Effector memory CD4-positive, alpha-beta T cell (primary cell): Measurements from ENCODE around the gene KLK2.

Experiments used
- DNase-seq, 3 donors: peaks; one replicate each; pipeline ENCODE4 v3.0.0-alpha.2; 2020
- H3K27ac ChIP-seq: 2 replicates; pipeline ENCODE4 v1.7.0; 2013; ENCODE audit warnings: mild to moderate bottlenecking, low read length, moderate library complexity; ENCODE audit not compliant: insufficient read depth, poor library complexity, severe bottlenecking
- H3K27me3 ChIP-seq: replicated peaks from 2 replicates; pipeline ENCODE4 v1.7.0; 2013; ENCODE audit warnings: mild to moderate bottlenecking, low read length; ENCODE audit not compliant: insufficient read depth, control insufficient read depth, poor library complexity, severe bottlenecking
- H3K36me3 ChIP-seq: 2 replicates; pipeline ENCODE4 v1.7.0; 2013; ENCODE audit warnings: mild to moderate bottlenecking, low read length, moderate library complexity; ENCODE audit not compliant: control insufficient read depth, insufficient read depth
- H3K4me1 ChIP-seq: 2 replicates; pipeline ENCODE4 v1.7.0; 2013; ENCODE audit warnings: low read length, mild to moderate bottlenecking; ENCODE audit not compliant: control insufficient read depth, insufficient read depth, poor library complexity, severe bottlenecking
- H3K4me3 ChIP-seq: 2 replicates; pipeline ENCODE4 v1.7.0; 2013; ENCODE audit warnings: low read length, low read depth, mild to moderate bottlenecking; ENCODE audit not compliant: insufficient read depth, poor library complexity, severe bottlenecking
- H3K9me3 ChIP-seq: 2 replicates; pipeline ENCODE4 v1.7.0; 2013; ENCODE audit warnings: mild to moderate bottlenecking, low read length, moderate library complexity; ENCODE audit not compliant: control insufficient read depth
- total RNA-seq, 3 donors: gene quantifications; one replicate each; lab custom pipeline; 2026; lab: John Stamatoyannopoulos, UW

The KLK2 gene
- total RNA-seq = 0 reads per million in 3 donors

- Histone ChIP-seq H3K4me3 (no peak within 1 kb of the TSS), H3K36me3 (no peaks in the 10 kb centered on the region), H3K27me3 (peaks cover 6% of the 10 kb centered on the region), H3K27ac (no peak within 1 kb of the TSS), H3K9me3 (no peaks in the 10 kb centered on the region), H3K4me1 (no peaks in the 10 kb centered on the region)
- DNase-seq = no peak
Measured at GRCh38 chr19:50873056-50873455, at the start of gene KLK2. TSS of gene KLK2 (plus strand) at chr19:50873439. CDS start at chr19:50873474, 35 bp downstream.

DNA sequence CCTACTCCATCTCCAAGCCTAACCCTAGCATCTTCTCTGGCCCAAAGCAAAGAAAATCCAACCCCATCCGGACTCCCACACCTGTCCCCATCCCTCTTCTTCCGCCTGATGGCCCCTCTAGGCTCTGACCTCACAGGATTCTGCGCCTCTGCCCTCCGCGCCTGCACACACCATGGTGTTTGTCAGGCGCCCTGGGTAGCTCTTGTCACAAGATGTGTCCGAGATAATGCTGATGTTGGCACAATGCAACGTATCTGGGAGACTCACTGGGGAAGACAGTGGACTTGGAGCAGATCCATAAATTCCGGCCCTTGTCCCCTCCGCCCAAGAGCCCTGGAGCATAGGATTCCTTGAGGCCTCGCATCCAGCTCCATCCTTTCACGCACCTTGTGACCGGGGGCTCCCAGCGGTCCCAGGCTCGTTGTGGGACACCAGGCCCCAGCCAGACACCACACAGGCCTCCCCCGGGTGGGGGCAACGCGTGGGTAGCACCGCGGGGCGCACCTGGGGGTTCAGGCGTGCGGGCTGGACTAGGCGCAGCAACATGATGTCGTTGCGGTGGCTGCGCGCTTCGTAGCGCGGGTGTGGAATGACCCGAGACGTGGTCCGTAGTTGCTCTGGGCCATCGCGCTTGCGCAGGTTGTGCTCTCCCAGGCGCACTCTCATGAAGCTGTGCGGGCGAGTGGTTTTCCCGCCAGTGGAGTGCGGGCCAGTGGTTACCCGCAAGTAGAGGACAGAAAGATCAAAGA is 46.6 kb upstream of the KLK2 start:
- Histone ChIP-seq H3K9me3 (no peaks in the 10 kb centered on the region), H3K27me3 (no peaks in the 10 kb centered on the region), H3K4me3 (no peak overlapping the region), H3K4me1 (no peaks in the 10 kb centered on the region), H3K36me3 (no peaks in the 10 kb centered on the region), H3K27ac (no peak overlapping the region)
- no peak for DNase-seq

GRCh38 chr19:50827476-50827875 is 45.8 kb upstream of the KLK2 start:
- DNase-seq = no peak
- Histone ChIP-seq H3K36me3 (no peaks in the 10 kb centered on the region), H3K27ac (no peak overlapping the region), H3K4me3 (no peak overlapping the region), H3K4me1 (no peaks in the 10 kb centered on the region), H3K9me3 (no peaks in the 10 kb centered on the region), H3K27me3 (no peaks in the 10 kb centered on the region)

GRCh38 chr19:50829801-50830200 is 43.4 kb upstream of the KLK2 start:
- no peak overlapping the region for H3K27ac ChIP-seq
- no peaks in the 10 kb centered on the region for H3K36me3 ChIP-seq
- H3K27me3 ChIP-seq = no peaks in the 10 kb centered on the region
- H3K4me3 ChIP-seq = no peak overlapping the region
- H3K4me1 ChIP-seq = no peaks in the 10 kb centered on the region
- no peaks in the 10 kb centered on the region for H3K9me3 ChIP-seq
- no peak for DNase-seq

GRCh38 chr19:50830266-50831025 is 42.8 kb upstream of the KLK2 start:
- Histone ChIP-seq H3K4me1 (peaks cover 2% of the 10 kb centered on the region), H3K36me3 (no peaks in the 10 kb centered on the region), H3K4me3 (no peak overlapping the region), H3K27ac (no peak overlapping the region), H3K27me3 (no peaks in the 10 kb centered on the region), H3K9me3 (no peaks in the 10 kb centered on the region)
- DNase-seq = no peak

- Histone ChIP-seq H3K9me3 (no peaks in the 10 kb centered on the region), H3K27ac (no peak overlapping the region), H3K4me3 (no peak overlapping the region), H3K36me3 (no peaks in the 10 kb centered on the region), H3K27me3 (no peaks in the 10 kb centered on the region), H3K4me1 (peaks cover 4% of the 10 kb centered on the region)
- no peak for DNase-seq
Measured at GRCh38 chr19:50831026-50831396, 42.2 kb upstream of the KLK2 start.

- Histone ChIP-seq H3K27me3 (peaks cover 4% of the 10 kb centered on the region), H3K9me3 (no peaks in the 10 kb centered on the region), H3K27ac (no peak overlapping the region), H3K4me3 (no peak overlapping the region), H3K4me1 (peaks cover 4% of the 10 kb centered on the region), H3K36me3 (no peaks in the 10 kb centered on the region)
- no peak for DNase-seq
Measured at GRCh38 chr19:50832666-50833065, 40.6 kb upstream of the KLK2 start.

- Histone ChIP-seq H3K4me1 (peaks cover 4% of the 10 kb centered on the region), H3K27ac (no peak within 1 kb of the TSS), H3K4me3 (no peak within 1 kb of the TSS), H3K9me3 (no peaks in the 10 kb centered on the region), H3K36me3 (no peaks in the 10 kb centered on the region), H3K27me3 (peaks cover 4% of the 10 kb centered on the region)
- DNase-seq = no peak
Measured at GRCh38 chr19:50833117-50833801, 40.0 kb upstream of the KLK2 start, which contains the start of gene KLK15. TSS of gene KLK15 (minus strand) at chr19:50833574. CDS start at chr19:50831492, 2,082 bp downstream.

DNA sequence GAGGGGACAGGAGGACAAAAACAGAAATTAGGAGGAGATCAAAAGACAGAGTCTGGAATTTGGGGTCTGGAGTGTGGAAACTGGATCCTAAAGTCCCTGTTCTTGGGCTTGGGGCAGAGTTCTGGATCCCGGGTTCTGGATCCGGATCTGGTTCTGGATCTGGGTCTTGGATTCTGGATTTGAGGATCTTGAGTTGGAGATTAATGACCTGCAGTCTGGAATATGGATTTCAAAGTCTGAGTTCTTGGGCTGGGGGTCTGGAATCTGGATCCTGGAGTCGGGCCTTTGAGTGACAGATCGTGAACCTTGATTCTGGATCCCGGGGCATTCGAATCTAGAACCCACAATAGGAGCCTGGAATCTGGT is 39.5 kb upstream of the KLK2 start:
- Histone ChIP-seq H3K27ac (no peak overlapping the region), H3K27me3 (peaks cover 4% of the 10 kb centered on the region), H3K4me3 (no peak overlapping the region), H3K4me1 (peaks cover 4% of the 10 kb centered on the region), H3K36me3 (no peaks in the 10 kb centered on the region), H3K9me3 (no peaks in the 10 kb centered on the region)
- no peak for DNase-seq
